AG04449 (cell line): ENCODE measurements around the gene PSG3.
"Not testable (repeated sequence)": the region's sequence is repeated elsewhere in the genome, so short reads cannot be mapped to it uniquely, and the experiment has no call there.

Source experiments
- CTCF ChIA-PET: fragments of 350-600 bp; formaldehyde crosslinking; extraction: SDS; loops from one replicate; lab custom pipeline; 2021; ENCODE audit warnings: antibody characterized with exemption; lab: Yijun Ruan, JAX
- POLR2A ChIA-PET: fragments of 400-600, 350-600 bp; formaldehyde crosslinking; extraction: SDS; loops from one replicate; lab custom pipeline; 2020; ENCODE audit warnings: antibody characterized with exemption, inconsistent platforms; lab: Yijun Ruan, JAX
- DNase-seq: peaks from one replicate; pipeline ENCODE4 v3.0.0-alpha.2; 2010; ENCODE audit warnings: low read depth, low spot score
- H3K4me3 ChIP-seq: 2 replicates; pipeline ENCODE4 v1.5.1; 2011; ENCODE audit warnings: low read depth, mild to moderate bottlenecking, control low read depth, low read length
- TF ChIP-seq, protein P1 (sequence below): IDR thresholded peaks from one replicate; pipeline ENCODE4 v1.5.1; 2011; ENCODE audit warnings: mild to moderate bottlenecking, moderate library complexity, low read length, control low read depth, inconsistent platforms; ENCODE audit not compliant: insufficient read depth; ENCODE audit errors: missing control alignments

Gene PSG3

DNA sequence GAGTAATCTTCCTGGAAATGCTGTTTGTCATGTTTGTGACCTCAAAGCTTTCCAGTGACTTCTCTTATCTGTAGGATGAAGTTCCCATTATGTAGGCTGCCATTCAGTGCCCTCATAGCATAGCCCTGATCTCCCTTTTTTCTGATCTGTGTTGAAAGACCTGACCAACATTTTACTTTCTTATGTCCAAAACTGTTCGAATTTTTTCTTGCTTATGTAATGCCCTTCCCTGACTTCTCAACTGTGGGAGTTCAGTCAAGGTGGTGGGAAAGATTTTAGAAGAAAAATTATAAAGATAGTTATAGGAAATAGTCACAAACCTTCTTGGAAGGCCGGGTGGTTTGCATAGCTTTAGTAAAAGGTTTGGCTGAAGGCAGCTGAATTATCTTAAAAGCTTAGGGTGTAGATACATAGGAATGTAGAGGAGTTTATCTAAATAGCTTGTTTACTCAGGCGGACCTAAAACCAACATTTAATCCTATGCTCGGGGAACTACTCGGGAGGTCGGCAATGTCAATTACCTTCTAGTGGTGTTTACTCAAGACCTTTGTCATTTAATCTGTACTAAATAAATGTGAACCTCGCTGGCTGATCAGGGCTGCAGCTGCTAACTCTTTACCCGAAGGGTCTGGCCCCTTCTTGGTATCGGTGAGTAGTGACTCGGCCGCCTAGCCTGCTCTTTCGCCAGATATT, 44.3 kb downstream of the PSG3 start:
- POLR2A ChIA-PET = no interaction called here
- no peak overlapping the region for H3K4me3 ChIP-seq
- DNase-seq = no peak
- CTCF ChIA-PET = interaction anchor here (0.7 to 7.2 kb wide), 4 partner anchors 13 to 95 kb away, joined by 3 to 69 read pairs (median 14); partner anchors contain the start of gene PSG8
- TF ChIP-seq, protein P1, sequence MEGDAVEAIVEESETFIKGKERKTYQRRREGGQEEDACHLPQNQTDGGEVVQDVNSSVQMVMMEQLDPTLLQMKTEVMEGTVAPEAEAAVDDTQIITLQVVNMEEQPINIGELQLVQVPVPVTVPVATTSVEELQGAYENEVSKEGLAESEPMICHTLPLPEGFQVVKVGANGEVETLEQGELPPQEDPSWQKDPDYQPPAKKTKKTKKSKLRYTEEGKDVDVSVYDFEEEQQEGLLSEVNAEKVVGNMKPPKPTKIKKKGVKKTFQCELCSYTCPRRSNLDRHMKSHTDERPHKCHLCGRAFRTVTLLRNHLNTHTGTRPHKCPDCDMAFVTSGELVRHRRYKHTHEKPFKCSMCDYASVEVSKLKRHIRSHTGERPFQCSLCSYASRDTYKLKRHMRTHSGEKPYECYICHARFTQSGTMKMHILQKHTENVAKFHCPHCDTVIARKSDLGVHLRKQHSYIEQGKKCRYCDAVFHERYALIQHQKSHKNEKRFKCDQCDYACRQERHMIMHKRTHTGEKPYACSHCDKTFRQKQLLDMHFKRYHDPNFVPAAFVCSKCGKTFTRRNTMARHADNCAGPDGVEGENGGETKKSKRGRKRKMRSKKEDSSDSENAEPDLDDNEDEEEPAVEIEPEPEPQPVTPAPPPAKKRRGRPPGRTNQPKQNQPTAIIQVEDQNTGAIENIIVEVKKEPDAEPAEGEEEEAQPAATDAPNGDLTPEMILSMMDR = no peak

DNA sequence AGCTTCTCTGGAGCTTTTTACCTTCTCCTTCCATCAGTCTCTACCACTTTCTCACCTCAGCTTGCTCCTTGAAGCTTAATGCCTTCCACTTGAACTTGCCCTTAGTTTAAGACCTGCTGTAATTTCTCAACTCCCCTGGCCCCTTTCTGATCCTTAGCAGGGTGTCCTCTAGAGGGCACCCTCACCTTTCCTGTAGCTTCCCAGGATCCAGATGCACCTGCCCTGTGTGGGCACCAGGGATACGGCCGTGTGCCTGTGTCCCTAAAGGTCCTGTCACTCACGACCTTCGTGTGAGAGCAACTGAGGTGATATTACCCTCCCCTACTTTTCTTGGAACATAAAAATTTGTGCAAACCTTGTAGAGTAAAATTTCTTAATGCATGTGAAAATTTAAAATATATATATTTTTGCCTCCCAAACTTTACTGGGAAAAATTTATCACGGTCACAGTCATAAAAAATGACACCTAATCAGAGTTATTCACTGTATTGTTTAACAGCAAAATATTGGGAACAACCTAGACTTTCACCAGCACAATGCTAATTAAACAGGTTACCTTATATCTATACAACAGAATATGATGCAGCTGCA, 46.4 kb downstream of the PSG3 start:
- POLR2A ChIA-PET = interaction anchor here (0.6 kb wide), 1 partner anchor 205 kb away, joined by 3 read pairs; no protein-coding TSS in a partner anchor
- H3K4me3 ChIP-seq = no peak overlapping the region
- CTCF ChIA-PET = interaction anchor here (0.7 to 7.2 kb wide), 17 partner anchors 9 to 227 kb away, joined by 3 to 69 read pairs (median 6); partner anchors contain the start of genes PSG3 and PSG8
- TF ChIP-seq, protein P1 = peak; percentile 77
- DNase-seq = no peak

- DNase-seq = no peak
- POLR2A ChIA-PET = no interaction called here
Observed at GRCh38 chr19:42683917-42684513, 56.3 kb downstream of the PSG3 start.

GRCh38 chr19:42676326-42676725, 64.0 kb downstream of the PSG3 start:
- DNase-seq, POLR2A ChIA-PET, H3K4me3 ChIP-seq, CTCF ChIA-PET: not testable (repeated sequence)

More at GRCh38 chr19:42683917-42684513, 56.3 kb downstream of the PSG3 start:
- TF ChIP-seq, protein P1 = peak; percentile 46
- CTCF ChIA-PET = interaction anchor here (0.8 to 7.2 kb wide), 18 partner anchors 10 to 240 kb away, joined by 3 to 69 read pairs (median 4); no protein-coding TSS in a partner anchor
- H3K4me3 ChIP-seq = no peak overlapping the region

GRCh38 chr19:42674549-42674948, 65.7 kb downstream of the PSG3 start:
- H3K4me3 ChIP-seq, POLR2A ChIA-PET, DNase-seq, CTCF ChIA-PET: not testable (repeated sequence)
